Neural cell (in vitro differentiated cells): ENCODE measurements around the gene OVOL1. TPM values are rescaled to one million over a fixed set of nuclear protein-coding genes. Genes with fewer than 3 reads are reported as not detected.

Experiments
- H2AFZ ChIP-seq: fragments of 200-600, 300-800 bp; sonication (generic), shearing (Covaris generic); 2 replicates; pipeline ENCODE4 v1.6.0; 2014; ENCODE audit warnings: low read depth, mild to moderate bottlenecking, antibody characterized with exemption, low read length, moderate library complexity
- H3F3A ChIP-seq: fragments of 200-600 bp; shearing (Covaris generic); 2 replicates; pipeline ENCODE4 v1.6.1; 2016; ENCODE audit warnings: mild to moderate bottlenecking, moderate library complexity, mixed read lengths, antibody characterized with exemption, low read length; ENCODE audit not compliant: insufficient read depth, poor library complexity, severe bottlenecking
- H3K27ac ChIP-seq: fragments of 200-600, 300-800 bp; sonication (generic), shearing (Covaris generic); 2 replicates; pipeline ENCODE4 v1.5.1; 2014; ENCODE audit warnings: mild to moderate bottlenecking, low read length, moderate library complexity
- H3K27me3 ChIP-seq: fragments of 300-800, 200-600 bp; sonication (generic), shearing (Covaris generic); 2 replicates; pipeline ENCODE4 v1.6.0; 2014; ENCODE audit warnings: mild to moderate bottlenecking, low read depth, low read length, moderate library complexity; ENCODE audit not compliant: insufficient read depth
- H3K36me3 ChIP-seq: fragments of 300-800, 200-600 bp; sonication (generic), shearing (Covaris generic); 2 replicates; pipeline ENCODE4 v1.5.1; 2014; ENCODE audit warnings: mild to moderate bottlenecking, antibody characterized with exemption, low read length, moderate library complexity; ENCODE audit not compliant: insufficient read depth
- H3K4me2 ChIP-seq: fragments of 300-800, 200-600 bp; sonication (generic), shearing (Covaris generic); 2 replicates; pipeline ENCODE4 v1.6.0; 2014; ENCODE audit warnings: mild to moderate bottlenecking, low read length
- H3K4me3 ChIP-seq: fragments of 300-800, 200-600 bp; sonication (generic), shearing (Covaris generic); 2 replicates; pipeline ENCODE4 v1.5.1; 2014; ENCODE audit warnings: mild to moderate bottlenecking, low read length, moderate library complexity
- H3K79me2 ChIP-seq: fragments of 200-600 bp; shearing (Covaris generic); replicated peaks from 2 replicates; pipeline ENCODE4 v1.6.0; 2014; ENCODE audit warnings: mild to moderate bottlenecking, low read length, moderate library complexity; ENCODE audit not compliant: insufficient read depth
- H3K9ac ChIP-seq: fragments of 300-800, 200-600 bp; sonication (generic), shearing (Covaris generic); 2 replicates; pipeline ENCODE4 v1.6.1; 2016; ENCODE audit warnings: mild to moderate bottlenecking, low read length, mixed read lengths
- H3K9me2 ChIP-seq: fragments of 200-600 bp; shearing (Covaris generic); 2 replicates; pipeline ENCODE4 v1.6.1; 2016; ENCODE audit warnings: mild to moderate bottlenecking, low read length, mixed read lengths; ENCODE audit not compliant: insufficient read depth
- H3K9me3 ChIP-seq: fragments of 200-600, 300-800 bp; sonication (generic), shearing (Covaris generic); 2 replicates; pipeline ENCODE4 v1.6.1; 2016; ENCODE audit warnings: mild to moderate bottlenecking, mixed run types, low read length, moderate library complexity, mixed read lengths
- H4K20me1 ChIP-seq: fragments of 200-600 bp; shearing (Covaris generic); 2 replicates; pipeline ENCODE4 v1.6.1; 2016; ENCODE audit warnings: mild to moderate bottlenecking, mixed run types; ENCODE audit not compliant: insufficient read depth
- CTCF ChIP-seq: fragments of 450-650 bp; IDR thresholded peaks from 2 replicates; pipeline ENCODE4 v1.5.1; 2014; ENCODE audit warnings: antibody characterized with exemption, mild to moderate bottlenecking, moderate library complexity; ENCODE audit not compliant: poor library complexity, severe bottlenecking
- EP300 ChIP-seq: fragments of 450-650 bp; conservative IDR thresholded peaks from 2 replicates; pipeline ENCODE4 v1.6.1; 2014; ENCODE audit warnings: antibody characterized with exemption, mild to moderate bottlenecking, moderate library complexity; ENCODE audit not compliant: poor library complexity, severe bottlenecking
- EZH2 ChIP-seq: fragments of 200-600, 300-800 bp; shearing (Covaris generic), sonication (generic); IDR thresholded peaks from 2 replicates; pipeline ENCODE4 v1.6.1; 2014; ENCODE audit warnings: antibody characterized with exemption, low read length, borderline replicate concordance, mild to moderate bottlenecking; ENCODE audit not compliant: insufficient read depth, poor library complexity, severe bottlenecking
- MXI1 ChIP-seq: fragments of 450-650 bp; conservative IDR thresholded peaks from 2 replicates; pipeline ENCODE4 v1.6.1; 2014; ENCODE audit warnings: antibody characterized with exemption, mild to moderate bottlenecking; ENCODE audit not compliant: poor library complexity, severe bottlenecking
- POLR2AphosphoS5 ChIP-seq: IDR thresholded peaks from 2 replicates; pipeline ENCODE4 v1.6.1; 2012
- RAD21 ChIP-seq: fragments of 450-650 bp; conservative IDR thresholded peaks from 2 replicates; pipeline ENCODE4 v1.6.1; 2014; ENCODE audit warnings: antibody characterized with exemption, mild to moderate bottlenecking, moderate library complexity
- SMC3 ChIP-seq: fragments of 450-650 bp; conservative IDR thresholded peaks from 2 replicates; pipeline ENCODE4 v1.6.1; 2014; ENCODE audit warnings: antibody characterized with exemption, mild to moderate bottlenecking, moderate library complexity; ENCODE audit not compliant: poor library complexity
- TAF1 ChIP-seq: IDR thresholded peaks from 2 replicates; pipeline ENCODE4 v1.6.1; 2012; ENCODE audit warnings: low read depth
- polyA plus RNA-seq: library from polyadenylated mRNA; depleted of rRNA; stranded (reverse); fragments of >200 nt; gene quantifications from 2 replicates; pipeline ENCODE4 v1.2.3, GENCODE V29; 2014

Gene OVOL1
- polyA plus RNA-seq, 1 donor from 2014 or later = not detected

- no peaks in the 10 kb centered on the region for H3K9me3 ChIP-seq
- no peaks in the 10 kb centered on the region for H3F3A ChIP-seq
- H3K4me2 ChIP-seq = no peak overlapping the region
- H4K20me1 ChIP-seq = no peaks in the 10 kb centered on the region
- H3K36me3 ChIP-seq = no peaks in the 10 kb centered on the region
- no peak overlapping the region for H2AFZ ChIP-seq
- H3K27me3 ChIP-seq = peaks cover 34% of the 10 kb centered on the region
- TF ChIP-seq CTCF (peak; percentile 51), RAD21 (no peak)
- H3K79me2 ChIP-seq = no peaks in the 10 kb centered on the region
- peak overlapping the region; percentile 59 for H3K4me3 ChIP-seq
- H3K9me2 ChIP-seq = no peaks in the 10 kb centered on the region
- H3K9ac ChIP-seq = peak overlapping the region; percentile 34
- no peak overlapping the region for H3K27ac ChIP-seq
Measured at GRCh38 chr11:65779919-65780769, 6.7 kb upstream of the OVOL1 start.

- Histone ChIP-seq H3F3A (no peaks in the 10 kb centered on the region), H2AFZ (no peak within 1 kb of the TSS), H3K9ac (peak within 1 kb of the TSS; percentile 34), H3K4me3 (peak within 1 kb of the TSS; percentile 59), H4K20me1 (no peaks in the 10 kb centered on the region), H3K36me3 (no peaks in the 10 kb centered on the region), H3K9me2 (no peaks in the 10 kb centered on the region), H3K9me3 (no peaks in the 10 kb centered on the region), H3K27me3 (peaks cover 40% of the 10 kb centered on the region), H3K27ac (no peak within 1 kb of the TSS), H3K4me2 (no peak within 1 kb of the TSS), H3K79me2 (no peaks in the 10 kb centered on the region)
- no peak for TF ChIP-seq CTCF
- no peak for TF ChIP-seq EZH2
- no peak for TF ChIP-seq TAF1
- no peak for TF ChIP-seq EP300
Measured at GRCh38 chr11:65780770-65781151, 6.1 kb upstream of the OVOL1 start, which contains the start of gene AP5B1. AP5B1 (minus strand) TSS chr11:65780976; CDS start chr11:65780591, 385 bp downstream.

- Histone ChIP-seq H3K9ac (no peak overlapping the region), H2AFZ (no peak overlapping the region), H3K79me2 (no peaks in the 10 kb centered on the region), H3K36me3 (no peaks in the 10 kb centered on the region), H3K9me3 (no peaks in the 10 kb centered on the region), H3K4me3 (peak overlapping the region; percentile 53), H3K27ac (no peak overlapping the region), H4K20me1 (no peaks in the 10 kb centered on the region), H3K4me2 (no peak overlapping the region), H3K27me3 (peaks cover 46% of the 10 kb centered on the region), H3F3A (no peaks in the 10 kb centered on the region), H3K9me2 (no peaks in the 10 kb centered on the region)
- TF ChIP-seq MXI1 = no peak
- no peak for TF ChIP-seq POLR2AphosphoS5
- TF ChIP-seq SMC3 = no peak
- peak; percentile 61 for TF ChIP-seq CTCF
- no peak for TF ChIP-seq EP300
- TF ChIP-seq TAF1 = no peak
Measured at GRCh38 chr11:65781152-65781961, 5.5 kb upstream of the OVOL1 start.
